ENCODE measurements around the gene AKAP11.

AKAP11 gene

DNA sequence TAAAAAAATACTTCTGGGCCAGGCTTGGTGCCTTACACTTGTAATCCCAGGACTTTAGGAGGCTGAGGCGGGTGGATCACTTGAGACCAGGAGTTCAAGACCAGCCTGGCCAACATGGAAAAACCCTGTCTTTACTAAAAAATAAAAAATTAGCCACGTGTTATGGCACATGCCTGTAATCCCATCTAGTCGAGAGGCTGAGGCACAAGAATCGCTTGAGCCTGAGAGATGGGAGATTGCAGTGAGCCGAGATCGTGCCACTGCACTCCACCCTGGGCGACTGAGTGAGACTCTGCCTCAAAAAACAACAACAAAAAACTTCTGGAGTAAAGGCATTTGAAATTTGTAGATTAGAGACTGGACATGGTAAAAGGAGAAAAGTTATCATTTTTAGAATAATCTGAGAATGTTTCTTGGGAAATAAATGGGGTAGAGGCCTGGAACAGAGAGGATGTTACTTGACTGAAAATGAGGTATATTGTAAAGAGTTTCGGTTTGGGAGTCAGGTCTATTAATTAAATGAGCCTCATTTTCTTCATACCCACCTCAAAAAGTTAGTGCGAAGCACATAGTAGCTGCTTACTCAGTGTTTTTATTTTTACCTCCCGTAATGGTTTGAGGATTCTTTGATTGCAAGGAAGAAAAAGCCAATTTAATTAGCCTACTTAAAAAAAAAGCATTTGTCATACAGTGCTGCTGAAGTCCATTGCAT lies 2.6 kb downstream of the AKAP11 start:
- DNase-seq = no peak

DNA sequence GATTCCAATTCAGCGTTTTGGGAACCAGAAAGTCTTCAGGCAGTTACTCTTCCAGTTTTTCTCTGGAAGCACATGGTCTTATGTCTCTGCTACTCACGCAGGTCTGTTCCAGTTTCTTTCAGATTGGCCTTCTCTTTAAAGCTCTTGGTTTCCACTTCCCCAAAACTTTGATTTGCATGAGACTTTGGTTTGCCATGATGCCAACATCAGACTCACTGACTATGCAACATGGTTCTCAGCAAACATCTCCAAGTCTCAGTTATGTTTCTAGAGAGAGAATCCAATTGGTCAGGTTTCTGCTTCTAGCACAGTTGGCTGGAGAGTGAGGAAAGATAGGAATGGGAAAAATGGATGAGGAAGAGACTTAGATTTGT lies 3.1 kb downstream of the AKAP11 start:
- peak; percentile 50 for DNase-seq

GRCh38 chr13:42275506-42275905 lies 3.6 kb downstream of the AKAP11 start:
- DNase-seq = no peak

DNA sequence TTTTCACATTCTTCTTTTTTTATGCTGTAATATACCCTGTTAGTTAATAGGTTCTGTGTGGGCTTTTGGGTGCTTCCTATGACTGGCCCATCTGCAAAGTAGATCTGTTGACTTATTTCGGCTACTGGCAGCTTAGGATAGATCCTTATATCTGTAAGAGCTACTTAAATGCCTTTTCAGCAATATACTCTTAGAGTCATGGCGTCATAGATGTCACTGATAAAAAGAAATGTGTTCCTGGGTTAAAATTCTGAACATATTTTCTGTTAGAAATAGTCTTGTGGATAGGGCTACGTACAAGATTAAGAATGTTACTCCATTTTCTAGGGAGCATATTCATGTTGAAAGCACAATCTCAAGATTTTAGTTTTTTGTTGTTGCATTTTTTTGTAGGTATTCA lies 4.7 kb downstream of the AKAP11 start:
- DNase-seq = no peak

DNA sequence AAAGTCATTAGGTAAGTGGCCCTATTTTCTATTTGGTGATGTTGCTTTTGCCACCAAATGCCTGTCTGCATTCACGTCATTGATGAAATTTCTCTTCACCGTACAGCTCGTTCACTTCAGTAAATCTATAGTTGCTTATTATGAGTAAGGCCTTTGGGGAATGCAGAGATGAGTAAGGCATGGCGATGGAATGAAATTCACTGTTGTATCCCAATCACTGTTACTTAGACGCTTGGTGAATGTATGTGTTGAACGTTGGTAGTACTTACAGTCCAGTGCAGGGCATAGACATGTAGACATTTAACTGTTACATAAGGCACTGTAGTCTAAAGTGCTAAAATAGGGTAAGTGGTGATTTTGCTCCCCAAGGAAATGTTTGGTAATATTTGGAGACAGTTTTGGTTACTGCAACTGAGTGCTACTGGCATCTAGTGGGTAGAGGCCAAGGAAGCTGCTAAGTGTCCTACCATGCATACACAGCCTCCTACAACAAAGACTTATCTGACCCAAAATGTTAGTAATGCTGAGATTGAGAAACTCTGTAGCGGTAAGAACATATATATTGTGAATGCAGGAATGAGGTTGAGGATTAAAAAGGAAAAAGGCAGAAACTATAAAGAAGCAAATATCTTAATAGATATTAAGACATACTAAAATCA lies 5.8 kb downstream of the AKAP11 start:
- DNase-seq = no peak

GRCh38 chr13:42279080-42279479 lies 7.1 kb downstream of the AKAP11 start:
- DNase-seq = no peak

DNA sequence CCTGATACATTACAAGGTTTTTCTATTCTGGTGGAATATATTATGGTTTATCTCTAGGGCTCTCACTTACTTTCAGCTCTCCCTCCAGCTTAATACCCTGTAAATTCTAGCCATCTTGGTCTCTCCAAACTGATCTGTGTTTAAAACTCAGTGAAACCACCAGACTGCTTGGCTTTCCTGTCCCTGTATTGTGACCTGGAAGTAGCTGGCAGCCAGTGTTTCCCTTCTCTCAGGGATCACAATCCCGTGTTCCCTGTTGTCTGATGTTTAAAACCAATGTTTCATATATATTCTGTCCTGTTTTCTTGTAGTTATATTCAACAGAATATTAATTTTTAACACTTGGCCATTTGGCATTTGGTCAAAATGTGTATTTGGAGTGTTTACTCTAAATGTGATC lies 8.0 kb downstream of the AKAP11 start:
- no peak for DNase-seq

DNA sequence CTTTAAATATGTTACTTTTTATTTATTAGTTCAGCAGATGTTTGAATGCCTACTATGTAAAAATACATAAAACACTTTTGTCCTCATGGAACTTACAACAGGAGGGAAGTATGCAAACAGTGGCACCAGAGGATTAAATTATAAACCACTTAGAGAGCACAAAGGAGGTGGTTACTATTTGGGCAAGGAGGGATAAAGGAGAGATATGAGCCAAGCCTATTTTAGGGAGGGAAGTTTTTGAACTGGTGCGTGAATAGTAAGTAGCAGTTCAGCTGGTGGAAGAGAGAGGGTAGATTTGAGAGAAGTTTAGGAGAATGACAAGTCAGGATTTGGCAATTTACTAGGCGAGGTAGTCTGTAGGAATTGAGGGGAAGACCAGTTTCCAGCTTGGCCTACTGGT lies 8.6 kb downstream of the AKAP11 start:
- no peak for DNase-seq

- DNase-seq = no peak
Measured at GRCh38 chr13:42283574-42283973, 11.6 kb downstream of the AKAP11 start.

DNA sequence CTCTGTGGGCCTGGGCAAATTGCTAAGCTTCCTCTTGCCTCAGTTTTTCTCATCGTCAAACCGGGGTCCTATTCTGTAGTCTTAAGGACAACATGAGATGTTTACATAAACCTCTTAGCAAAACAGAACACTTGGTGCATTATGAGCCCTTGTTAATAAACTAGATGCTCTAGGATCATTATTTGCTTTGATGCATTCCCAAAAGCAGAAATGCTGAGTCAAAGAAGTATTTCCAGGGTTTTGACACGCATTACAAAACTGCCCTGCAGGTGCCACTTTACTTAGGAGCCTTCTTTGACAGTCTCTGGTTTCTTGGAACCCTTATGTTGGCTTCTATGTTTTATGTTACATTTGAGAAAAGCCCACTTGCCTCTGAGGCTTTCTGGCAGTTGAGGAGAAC lies 12.1 kb downstream of the AKAP11 start:
- no peak for DNase-seq

DNA sequence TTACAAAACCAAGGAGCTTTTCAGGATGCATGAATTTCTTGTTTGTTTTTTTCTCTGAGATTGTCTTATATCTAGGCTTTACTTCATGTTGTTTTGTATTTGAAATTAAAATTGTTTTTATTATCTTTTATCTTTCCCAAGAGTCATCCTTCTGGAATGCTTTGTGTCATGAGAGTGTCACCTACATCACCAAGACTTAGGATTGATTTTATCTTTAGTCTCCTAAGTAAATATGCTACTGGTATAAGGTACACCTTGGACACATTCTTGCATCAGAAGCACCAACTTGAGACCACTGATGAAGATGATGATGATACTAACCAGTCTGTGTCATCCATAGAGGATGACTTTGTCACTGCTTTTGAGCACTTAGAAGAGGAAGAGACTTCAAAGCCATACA lies 26.4 kb downstream of the AKAP11 start:
- DNase-seq = no peak

DNA sequence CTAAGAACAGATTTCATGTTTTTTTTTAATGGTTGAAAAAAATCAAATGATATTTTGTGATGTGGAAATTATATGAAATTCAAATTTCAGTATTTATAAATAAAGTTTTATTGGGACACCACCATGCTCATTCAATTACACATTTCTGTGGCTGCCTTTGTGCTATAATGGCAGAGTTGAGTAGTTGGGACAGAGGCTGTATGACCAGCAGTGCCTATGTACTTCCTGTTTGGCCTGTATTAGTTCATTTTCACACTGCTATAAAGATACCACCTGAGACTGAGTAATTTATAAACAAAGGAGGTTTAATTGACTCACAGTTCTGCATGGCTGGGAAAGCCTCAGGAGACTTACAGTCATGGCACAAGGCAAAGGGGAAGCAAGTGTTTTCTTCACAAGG lies 33.6 kb downstream of the AKAP11 start:
- DNase-seq = no peak

DNA sequence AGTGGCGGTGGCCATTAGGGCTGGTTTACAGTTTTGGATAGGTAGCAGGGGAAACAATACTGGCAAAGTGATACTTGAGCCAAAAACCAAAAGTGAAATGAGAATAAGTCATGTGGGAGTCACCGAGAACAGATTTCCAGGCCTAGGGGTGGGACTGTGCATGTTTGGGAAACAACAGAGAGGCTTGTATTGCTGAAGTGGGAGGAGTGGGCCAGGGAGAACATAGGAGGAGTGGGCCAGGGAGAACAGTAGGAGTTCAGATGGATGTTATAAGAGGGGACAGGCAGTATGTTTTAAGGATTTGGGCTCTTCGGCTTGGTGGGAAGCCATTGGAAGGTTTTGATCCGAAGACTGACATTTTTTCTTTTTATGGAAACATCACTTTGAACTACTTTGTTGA lies 35.5 kb downstream of the AKAP11 start:
- no peak for DNase-seq

DNA sequence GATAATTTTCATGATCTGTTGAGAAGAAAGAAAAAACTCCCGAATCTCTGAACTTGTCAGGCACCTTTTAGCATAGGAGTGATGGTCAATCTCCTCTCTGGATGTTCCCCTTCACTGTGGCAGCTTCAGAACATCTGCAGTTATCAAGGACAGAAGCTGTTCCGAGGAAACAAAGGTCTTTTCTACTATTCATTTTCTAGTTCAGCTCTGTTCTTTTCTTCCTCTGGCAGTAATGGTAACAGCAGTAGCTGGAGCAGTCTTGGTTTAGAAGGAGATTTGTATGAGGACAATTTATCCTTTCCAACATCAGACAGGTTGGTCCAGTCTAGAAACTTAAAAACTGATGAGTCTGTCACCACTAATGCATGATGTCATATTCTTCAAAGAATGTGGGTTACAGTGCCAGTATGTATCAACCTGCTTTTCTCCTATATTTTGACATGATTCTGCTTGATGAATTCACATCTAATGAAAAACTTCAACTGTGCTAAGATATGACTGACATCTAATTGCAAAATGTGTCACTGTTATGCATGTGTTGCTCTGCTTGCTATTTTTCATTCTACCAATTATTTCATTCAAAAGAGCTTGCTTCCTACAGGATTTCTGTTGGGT lies 41.0 kb downstream of the AKAP11 start:
- no peak for DNase-seq

DNA sequence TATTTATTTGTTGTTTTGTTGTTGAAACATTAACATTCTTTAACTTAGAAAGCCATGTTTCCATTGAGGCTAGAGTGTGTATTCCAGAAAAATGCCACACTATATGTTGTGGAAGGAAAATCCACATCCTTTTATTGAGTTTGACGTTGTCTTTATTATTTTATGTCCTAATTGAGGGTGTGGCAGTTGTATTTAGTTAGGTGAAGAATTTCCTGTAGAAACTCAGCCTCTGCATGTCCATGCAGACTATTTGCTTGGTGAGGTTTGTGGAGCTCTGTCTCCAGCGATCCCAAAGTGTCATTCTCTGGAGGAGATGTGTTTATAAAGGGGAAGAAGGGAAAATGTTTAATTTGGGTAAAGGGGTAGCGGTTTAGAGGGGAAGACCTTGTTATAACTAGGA lies 46.6 kb downstream of the AKAP11 start:
- no peak for DNase-seq

- no peak for DNase-seq
Measured at GRCh38 chr13:42320375-42320787, 48.4 kb downstream of the AKAP11 start.

- no peak for DNase-seq
Measured at GRCh38 chr13:42322806-42323205, 50.9 kb downstream of the AKAP11 start.

DNA sequence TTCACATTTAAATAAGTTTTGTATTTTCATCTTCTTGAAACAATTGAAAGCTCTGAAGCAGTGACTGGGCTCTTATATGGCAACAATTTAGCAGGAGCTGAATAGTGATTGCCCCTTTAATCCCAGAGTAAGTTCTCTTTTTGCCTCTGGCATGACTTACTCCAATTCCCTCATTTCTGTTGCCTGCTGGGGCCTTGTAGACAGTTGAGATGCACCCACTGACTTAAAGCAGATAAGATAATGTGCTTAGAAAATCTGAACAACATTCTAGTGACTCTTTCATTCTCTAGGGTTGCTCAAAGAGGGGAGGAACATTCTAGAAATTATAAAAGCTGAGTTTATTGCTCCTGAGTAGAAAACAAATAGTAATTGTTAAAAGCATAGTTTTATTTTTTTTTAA lies 52.8 kb downstream of the AKAP11 start:
- DNase-seq = no peak

GRCh38 chr13:42327725-42328124 lies 55.8 kb downstream of the AKAP11 start:
- no peak for DNase-seq

DNA sequence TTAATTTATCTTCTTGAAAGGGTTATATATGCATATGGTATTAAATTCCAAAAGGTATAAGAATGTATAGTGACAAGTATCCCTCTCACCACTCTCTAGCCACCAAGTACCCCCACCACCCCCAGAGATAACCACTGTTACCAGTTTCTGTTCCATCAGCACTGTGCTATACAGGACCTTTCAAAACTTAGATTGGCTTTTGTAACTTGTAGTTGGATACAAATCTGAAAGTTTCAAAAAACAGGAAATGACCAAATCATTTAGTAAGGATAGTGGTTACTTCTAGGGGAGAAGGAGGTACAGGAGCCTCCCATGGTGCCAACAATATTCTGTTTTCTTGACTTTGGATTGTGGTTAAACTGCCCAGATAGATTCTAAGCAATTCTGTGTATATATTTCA lies 56.7 kb downstream of the AKAP11 start:
- no peak for DNase-seq

- no peak for DNase-seq
Measured at GRCh38 chr13:42329239-42329638, 57.3 kb downstream of the AKAP11 start.

DNA sequence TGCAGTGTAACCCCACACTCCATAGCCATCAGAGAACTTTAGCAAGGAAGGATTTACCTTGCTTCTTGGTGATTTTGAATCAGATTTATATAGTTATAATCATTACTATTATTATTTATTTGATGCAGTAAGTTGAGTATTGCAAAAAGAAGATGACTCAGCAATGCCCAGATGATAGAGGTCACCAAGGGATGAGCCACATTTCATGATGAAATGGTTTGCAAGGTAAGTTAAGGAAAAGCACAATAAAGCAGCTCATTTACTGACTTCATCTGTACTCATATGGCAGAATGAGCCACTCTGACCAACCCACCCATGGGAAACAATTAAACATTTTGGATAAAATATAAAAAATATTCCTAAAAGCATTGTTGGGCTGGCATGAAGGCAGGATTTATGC lies 59.1 kb downstream of the AKAP11 start:
- no peak for DNase-seq

DNA sequence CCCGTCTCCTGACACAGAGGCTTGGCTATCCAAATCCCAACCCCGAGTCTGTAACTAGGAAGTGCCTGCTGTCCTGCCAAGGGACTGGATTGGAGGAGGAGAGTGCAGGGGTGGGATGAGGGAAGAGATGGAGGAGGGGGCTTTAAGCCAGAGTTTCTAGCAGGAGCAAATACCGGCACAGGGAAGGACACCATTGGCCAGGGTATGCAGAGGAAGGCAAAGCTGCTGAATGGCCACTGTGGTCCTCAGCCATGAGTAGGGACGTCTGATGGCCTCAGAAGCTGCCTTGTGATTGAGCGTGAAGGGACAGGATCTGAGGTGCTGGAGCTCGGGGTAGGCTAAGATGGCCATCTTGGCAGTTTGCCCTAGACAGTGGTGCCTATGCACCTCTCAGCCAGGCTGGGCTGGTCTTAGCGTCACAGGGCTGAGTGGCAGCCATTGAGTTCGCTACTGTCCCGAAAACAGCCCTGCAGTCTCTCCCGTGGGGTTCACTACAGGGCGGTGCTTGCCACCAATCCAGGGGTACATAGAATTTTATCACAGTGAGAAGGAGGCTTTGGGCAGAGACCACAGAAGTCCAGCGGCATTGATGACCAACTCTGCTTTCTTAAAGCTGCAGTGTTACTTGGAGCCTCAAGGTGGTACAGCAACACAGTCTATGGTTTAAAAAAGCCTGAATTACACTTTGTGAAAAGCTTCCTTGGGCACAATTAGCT lies 61.8 kb downstream of the AKAP11 start:
- DNase-seq = no peak

- no peak for DNase-seq
Measured at GRCh38 chr13:42334329-42334706, 62.4 kb downstream of the AKAP11 start.
